Stimulated activated naive B cell treated with anti-CD40 and anti-IgM and Interleukin-4, amounts not matched to agents 10 μg/mL and 1 μg/mL and 100 μg/mL, for 72 hours (primary cell): ENCODE results near the gene DPEP2.

Experiments
- ATAC-seq, 2 donors: fragments of 150-1000 bp; cut with Tn5 transposase; replicated peaks; 2 replicates each; pipeline ENCODE4 v1.10.0; 2021; ENCODE audit warnings: moderate library complexity in 1 of 2
- DNase-seq: peaks from one replicate; pipeline ENCODE4 v3.0.0; 2021
- H3K27ac Mint-ChIP-seq: one replicate; pipeline ENCODE4 v1.8.0; 2022; ENCODE audit warnings: mild to moderate bottlenecking, mixed read lengths
- H3K27me3 Mint-ChIP-seq, 2 donors: one replicate each; pipeline ENCODE4 v1.8.0; 2022; ENCODE audit warnings: mixed read lengths in 2 of 2
- H3K36me3 Mint-ChIP-seq, 2 donors: one replicate each; pipeline ENCODE4 v1.8.0; 2022; ENCODE audit warnings: mixed read lengths in 2 of 2, mild to moderate bottlenecking in 1 of 2
- H3K4me1 Mint-ChIP-seq, 2 donors: one replicate each; pipeline ENCODE4 v1.8.0; 2022; ENCODE audit warnings: mixed read lengths in 2 of 2, mild to moderate bottlenecking in 1 of 2
- H3K4me3 Mint-ChIP-seq, 2 donors: one replicate each; pipeline ENCODE4 v1.8.0; 2022; ENCODE audit warnings: mild to moderate bottlenecking in 2 of 2, mixed read lengths in 2 of 2, moderate library complexity in 1 of 2
- H3K9me3 Mint-ChIP-seq, 2 donors: one replicate each; pipeline ENCODE4 v1.8.0; 2022; ENCODE audit warnings: mixed read lengths in 2 of 2, mild to moderate bottlenecking in 1 of 2

Gene DPEP2

DNA sequence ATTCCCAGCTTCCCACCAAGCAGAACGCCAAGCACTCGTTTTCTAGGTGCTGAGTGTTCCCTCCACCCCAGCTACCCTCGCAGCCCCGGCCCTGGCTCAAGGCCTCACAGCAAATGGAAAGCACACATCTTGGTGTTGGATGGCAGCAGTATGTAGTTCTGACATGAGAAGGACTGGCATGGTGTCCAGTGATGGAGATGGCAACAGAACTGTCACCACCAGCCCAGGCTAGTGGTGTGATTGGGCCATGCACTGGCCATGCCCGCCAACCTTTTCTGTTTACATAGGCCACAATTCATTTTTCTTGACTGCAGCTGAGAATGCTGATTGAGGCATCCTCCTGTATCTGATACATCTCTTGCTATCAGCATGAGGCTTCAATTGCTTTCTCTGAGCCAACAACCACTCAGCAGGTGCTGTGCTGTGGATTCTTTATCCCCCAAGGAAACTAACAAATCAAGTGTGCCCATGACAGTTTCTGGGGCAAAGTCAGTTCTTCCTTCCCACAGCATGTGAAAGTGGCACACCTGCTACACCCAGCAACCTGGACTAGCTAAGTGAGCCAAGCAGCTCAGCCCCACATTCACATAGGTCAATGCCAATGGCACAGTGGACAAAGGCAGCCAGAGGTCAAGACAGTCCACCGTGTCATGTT, 34.7 kb downstream of the DPEP2 start:
- no peaks in the 10 kb centered on the region for H3K27me3 Mint-ChIP-seq
- H3K27ac Mint-ChIP-seq, result no peak overlapping the region
- no peak for ATAC-seq
- H3K4me3 Mint-ChIP-seq, result no peak overlapping the region
- peaks cover 30 to 50% of the 10 kb centered on the region in 2 donors for H3K4me1 Mint-ChIP-seq
- H3K36me3 Mint-ChIP-seq, result peaks cover 30 to 47% of the 10 kb centered on the region in 2 donors
- DNase-seq, result no peak
- no peaks in the 10 kb centered on the region for H3K9me3 Mint-ChIP-seq

DNA sequence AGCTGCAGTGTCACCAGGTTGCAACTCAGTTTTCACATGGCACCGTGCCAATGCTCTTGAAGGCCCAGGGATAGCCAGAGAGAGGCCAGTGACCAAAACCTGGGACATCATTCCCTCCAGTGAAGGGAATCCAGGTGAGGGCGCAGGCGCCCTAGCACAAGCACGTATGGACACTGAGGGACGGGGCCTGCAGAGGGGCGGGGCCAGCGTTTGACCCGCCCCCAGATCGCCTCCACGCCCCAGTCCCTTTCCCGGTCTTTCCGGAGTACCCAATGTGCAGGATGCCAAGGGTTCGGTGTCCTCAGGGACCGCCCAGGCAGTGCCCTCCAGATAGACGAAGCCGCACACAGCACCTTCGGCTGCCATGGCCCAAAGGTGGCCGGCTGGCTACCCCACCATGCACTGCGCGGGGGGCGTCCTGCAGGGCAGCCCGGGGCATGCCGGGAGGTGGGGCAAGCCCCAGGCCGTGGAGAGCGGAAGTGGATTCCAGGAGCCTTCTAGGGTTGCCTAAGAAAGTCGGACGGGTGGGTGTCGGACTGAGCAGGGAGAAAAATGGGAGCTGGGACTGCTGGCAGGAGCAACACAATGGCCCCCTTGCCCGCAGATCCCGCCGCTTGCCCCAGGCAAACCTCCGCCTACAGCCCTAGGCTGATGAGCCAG, 35.5 kb downstream of the DPEP2 start:
- H3K27me3 Mint-ChIP-seq, result no peaks in the 10 kb centered on the region
- ATAC-seq (no peak), DNase-seq (no peak)
- H3K4me1 Mint-ChIP-seq, result peaks cover 27 to 43% of the 10 kb centered on the region in 2 donors
- H3K36me3 Mint-ChIP-seq, result peaks cover 33 to 47% of the 10 kb centered on the region in 2 donors
- H3K27ac Mint-ChIP-seq, result no peak overlapping the region
- no peaks in the 10 kb centered on the region for H3K9me3 Mint-ChIP-seq
- H3K4me3 Mint-ChIP-seq, result no peak overlapping the region

DNA sequence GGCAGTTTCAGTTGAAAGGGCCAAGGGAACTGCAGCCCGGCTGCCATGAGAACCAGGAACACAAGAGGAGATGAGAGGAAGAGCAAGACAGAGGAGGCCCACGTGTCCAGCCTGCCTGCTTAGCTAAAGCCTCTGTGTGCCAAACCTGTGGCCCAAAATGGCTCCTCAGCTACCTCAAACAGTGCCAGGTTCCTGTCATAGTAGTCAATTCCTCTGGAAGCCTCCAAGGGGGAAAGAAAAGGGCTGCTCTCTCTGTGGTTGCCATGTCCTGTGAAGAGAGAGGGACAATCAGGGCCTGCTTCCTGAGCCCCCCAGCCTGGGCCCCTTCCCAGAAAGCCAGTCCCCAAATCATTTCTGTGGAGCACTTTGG, 36.0 kb downstream of the DPEP2 start:
- no peak overlapping the region for H3K27ac Mint-ChIP-seq
- H3K4me3 Mint-ChIP-seq, result no peak overlapping the region

DNA sequence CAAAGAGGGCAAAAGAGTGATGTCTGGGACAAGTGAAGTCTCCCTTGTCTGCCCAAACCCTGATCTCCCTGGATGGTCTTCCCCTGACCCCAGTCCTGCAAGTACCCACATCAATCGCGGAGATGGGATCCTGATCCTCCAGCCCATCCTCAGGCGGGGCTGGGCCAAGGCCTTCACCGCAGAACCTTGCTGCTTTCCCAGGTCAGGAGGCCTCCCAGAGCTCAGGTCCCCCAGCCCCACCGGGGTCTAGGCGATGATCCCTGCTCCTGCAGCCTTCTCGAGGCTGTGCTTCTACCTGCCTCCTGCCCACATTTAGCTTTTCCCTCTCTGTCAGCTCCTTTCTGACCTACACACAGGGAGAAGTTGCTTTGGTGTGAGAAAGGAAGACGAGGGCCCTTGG, 37.1 kb downstream of the DPEP2 start:
- no peak overlapping the region for H3K4me3 Mint-ChIP-seq
- no peaks in the 10 kb centered on the region for H3K27me3 Mint-ChIP-seq

More for the DNA sequence above, 36.0 kb downstream of the DPEP2 start:
- DNase-seq, result no peak
- no peaks in the 10 kb centered on the region for H3K27me3 Mint-ChIP-seq
- peaks cover 38 to 51% of the 10 kb centered on the region in 2 donors for H3K36me3 Mint-ChIP-seq
- no peaks in the 10 kb centered on the region for H3K9me3 Mint-ChIP-seq
- no peak for ATAC-seq
- peaks cover 27 to 43% of the 10 kb centered on the region in 2 donors for H3K4me1 Mint-ChIP-seq

DNA sequence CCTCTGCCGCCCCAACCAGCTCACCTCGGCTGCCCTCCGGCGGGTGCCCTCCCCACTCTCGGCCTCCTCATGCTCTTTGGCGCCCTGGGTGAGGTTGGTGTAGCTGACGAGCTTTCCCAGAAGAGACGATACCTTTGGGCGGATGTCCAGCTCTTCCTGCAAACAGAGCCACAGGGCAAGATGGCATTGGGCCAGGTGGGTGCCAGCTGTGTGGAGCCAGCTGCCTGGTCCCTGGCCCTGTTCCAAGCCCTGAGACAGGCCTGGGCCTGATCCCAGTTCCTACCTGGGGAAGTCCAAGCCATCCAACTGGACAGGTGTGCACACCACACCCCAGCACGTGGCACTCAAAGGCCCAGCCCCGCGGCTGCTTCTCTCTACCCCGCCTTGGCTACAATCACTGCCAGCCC, 37.7 kb downstream of the DPEP2 start:
- H3K27ac Mint-ChIP-seq, result no peak overlapping the region
- H3K27me3 Mint-ChIP-seq, result no peaks in the 10 kb centered on the region
- DNase-seq (no peak), ATAC-seq (no peak)
- H3K4me3 Mint-ChIP-seq, result no peak overlapping the region
- peaks cover 44 to 57% of the 10 kb centered on the region in 2 donors for H3K36me3 Mint-ChIP-seq
- no peaks in the 10 kb centered on the region for H3K9me3 Mint-ChIP-seq
- peaks cover 17 to 29% of the 10 kb centered on the region in 2 donors for H3K4me1 Mint-ChIP-seq

More for the DNA sequence above, 37.1 kb downstream of the DPEP2 start:
- DNase-seq, result no peak
- Mint-ChIP-seq H3K4me1 (peaks cover 22 to 34% of the 10 kb centered on the region in 2 donors), H3K9me3 (no peaks in the 10 kb centered on the region), H3K36me3 (peaks cover 44 to 58% of the 10 kb centered on the region in 2 donors), H3K27ac (no peak overlapping the region)
- ATAC-seq, result no peak

DNA sequence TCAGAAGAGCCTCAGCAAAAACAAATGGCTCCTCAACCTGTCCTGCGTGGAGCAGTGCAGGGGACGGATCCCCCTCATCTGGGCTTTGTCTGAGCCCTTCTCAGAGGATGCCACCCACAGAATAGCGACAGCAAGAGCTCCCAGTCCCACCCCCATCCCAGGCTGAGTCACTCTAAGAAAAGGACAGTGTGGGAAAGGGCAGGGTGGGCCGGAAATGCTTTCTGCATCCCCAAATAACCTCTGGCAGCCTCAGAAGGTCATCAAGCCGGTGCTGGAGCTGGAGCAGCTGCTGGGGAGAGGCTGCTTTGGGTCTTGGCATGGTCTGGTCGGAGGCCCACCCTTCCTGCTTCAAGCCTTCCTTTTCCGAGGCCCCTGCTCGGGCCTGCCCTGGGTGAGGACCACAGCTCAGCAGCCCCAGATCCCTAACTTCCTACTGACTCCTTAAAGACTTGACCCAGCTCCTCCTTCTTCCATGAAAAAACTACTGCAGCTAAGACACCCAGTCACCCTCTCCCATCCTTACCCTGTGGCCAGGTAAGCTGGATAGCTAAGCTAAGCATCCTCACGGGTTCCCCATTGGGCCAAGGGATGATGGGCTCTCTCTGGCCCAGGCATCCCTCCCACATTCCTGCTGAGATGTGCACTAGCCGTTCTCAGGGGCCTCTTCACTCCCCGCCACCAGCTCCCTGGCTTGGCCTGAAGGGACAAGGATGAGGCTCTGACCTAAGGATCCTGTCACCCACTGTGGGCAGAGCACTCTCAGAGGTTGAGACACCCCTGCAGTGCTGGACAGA, 39.6 kb downstream of the DPEP2 start:
- no peaks in the 10 kb centered on the region for H3K27me3 Mint-ChIP-seq
- DNase-seq (no peak), ATAC-seq (no peak)
- no peaks in the 10 kb centered on the region for H3K9me3 Mint-ChIP-seq
- H3K4me3 Mint-ChIP-seq, result no peak overlapping the region
- peaks cover 2 to 13% of the 10 kb centered on the region in 2 donors for H3K4me1 Mint-ChIP-seq
- peaks cover 42 to 56% of the 10 kb centered on the region in 2 donors for H3K36me3 Mint-ChIP-seq
- no peak overlapping the region for H3K27ac Mint-ChIP-seq

DNA sequence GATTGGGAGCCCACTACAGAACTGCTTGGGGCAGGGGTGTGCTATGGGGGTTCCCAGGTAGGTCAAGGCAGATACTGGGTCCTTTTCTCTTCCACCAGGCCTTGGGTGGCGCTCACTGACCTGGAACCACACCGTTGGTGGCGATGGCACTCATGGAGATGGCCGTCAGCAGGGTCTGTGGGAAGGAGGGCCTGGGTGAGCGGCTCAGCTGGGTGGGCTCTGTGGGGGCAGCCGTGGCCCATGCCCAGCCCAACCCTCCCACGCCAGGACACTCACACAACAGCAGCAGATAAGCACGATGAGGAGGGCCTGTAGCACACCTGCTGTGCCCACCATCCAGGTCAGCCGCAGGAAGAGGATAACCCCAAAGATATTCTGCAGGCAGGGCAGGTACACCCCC, 41.7 kb downstream of the DPEP2 start:
- Mint-ChIP-seq H3K4me3 (no peak overlapping the region), H3K27me3 (no peaks in the 10 kb centered on the region), H3K9me3 (no peaks in the 10 kb centered on the region), H3K27ac (no peak overlapping the region), H3K36me3 (peaks cover 46 to 60% of the 10 kb centered on the region in 2 donors), H3K4me1 (peaks cover 0 to 7% of the 10 kb centered on the region in 2 donors)
- no peak for ATAC-seq
- DNase-seq, result no peak

DNA sequence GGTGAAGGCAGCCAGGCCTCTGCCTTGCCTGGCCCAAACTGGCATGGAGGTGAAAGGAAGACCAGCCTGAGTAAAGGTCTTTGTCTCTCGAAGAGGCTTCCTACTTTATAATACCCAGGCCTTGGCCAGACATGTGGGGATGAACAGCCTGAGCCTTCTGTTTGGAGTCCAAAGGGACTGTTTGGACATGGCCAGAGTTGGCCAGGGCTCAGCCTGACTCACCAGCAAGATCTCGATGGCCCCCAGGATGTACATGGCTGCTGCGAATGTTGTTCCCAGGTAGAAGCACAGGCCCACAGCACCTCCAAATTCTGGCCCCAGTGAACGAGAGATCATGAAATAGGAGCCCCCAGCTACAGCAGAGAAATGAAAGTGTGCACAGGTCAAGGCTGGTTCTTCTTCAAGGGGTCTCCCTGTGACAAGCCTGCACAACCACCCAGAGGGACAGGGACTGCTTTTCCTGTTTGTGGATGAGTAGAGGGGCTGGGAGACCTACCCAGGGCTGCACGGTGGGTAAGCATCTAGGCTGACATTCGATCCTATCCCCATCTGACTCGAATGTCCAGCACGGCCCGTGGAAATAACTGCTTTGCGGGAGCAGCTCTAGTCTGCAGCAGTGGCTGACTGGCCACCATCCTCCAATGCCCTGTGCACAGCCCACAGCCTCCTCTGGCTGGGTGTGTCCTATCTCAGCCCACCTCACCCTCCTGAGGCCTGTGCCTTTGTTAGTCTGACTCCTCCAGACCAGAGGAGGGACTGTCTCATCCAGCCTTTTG, 44.7 kb downstream of the DPEP2 start:
- H3K36me3 Mint-ChIP-seq, result peaks cover 42 to 45% of the 10 kb centered on the region in 2 donors
- DNase-seq (no peak), ATAC-seq (no peak)
- H3K4me1 Mint-ChIP-seq, result peaks cover 0 to under 1% of the 10 kb centered on the region in 2 donors
- no peaks in the 10 kb centered on the region for H3K9me3 Mint-ChIP-seq
- no peak overlapping the region for H3K27ac Mint-ChIP-seq
- H3K4me3 Mint-ChIP-seq, result no peak overlapping the region
- no peaks in the 10 kb centered on the region for H3K27me3 Mint-ChIP-seq

DNA sequence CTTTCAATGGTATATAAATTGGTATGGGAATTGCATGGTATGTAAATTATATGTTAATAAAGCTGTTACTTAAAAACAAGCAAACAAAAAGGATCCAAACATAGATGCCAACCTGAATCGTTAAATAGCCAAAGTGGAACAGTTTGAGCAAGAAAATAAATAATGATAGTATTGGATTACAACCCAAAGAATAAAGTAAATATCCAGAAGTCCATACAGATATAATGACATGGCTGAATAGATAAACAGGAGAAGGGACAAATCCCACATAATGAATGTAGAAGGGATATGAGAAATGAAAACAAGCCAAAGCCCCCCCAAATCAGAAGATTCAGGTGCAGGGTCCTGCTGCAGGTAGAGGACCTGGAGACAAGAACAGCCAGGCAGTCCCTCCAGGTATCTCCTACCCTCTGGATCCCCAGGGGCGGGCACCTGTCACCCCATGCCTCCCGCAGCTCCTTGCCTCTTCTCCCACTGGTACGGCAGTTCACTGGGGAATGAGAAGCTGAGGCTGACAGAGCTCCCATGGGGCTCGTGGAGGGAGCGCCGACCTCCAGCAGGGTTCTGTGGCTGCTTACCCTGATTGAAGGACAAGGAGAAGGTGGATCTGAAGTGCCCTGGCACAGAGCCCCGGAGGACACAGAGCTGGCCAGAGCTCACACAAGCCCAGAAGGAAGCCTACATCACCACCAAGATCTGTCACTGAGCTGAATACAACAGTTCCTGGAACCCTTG, 45.5 kb downstream of the DPEP2 start:
- Mint-ChIP-seq H3K4me3 (no peak overlapping the region), H3K4me1 (no peaks in the 10 kb centered on the region), H3K27ac (peak overlapping the region; percentile 65), H3K27me3 (no peaks in the 10 kb centered on the region), H3K36me3 (peaks cover 40 to 45% of the 10 kb centered on the region in 2 donors), H3K9me3 (no peaks in the 10 kb centered on the region)
- DNase-seq (no peak), ATAC-seq (no peak)

DNA sequence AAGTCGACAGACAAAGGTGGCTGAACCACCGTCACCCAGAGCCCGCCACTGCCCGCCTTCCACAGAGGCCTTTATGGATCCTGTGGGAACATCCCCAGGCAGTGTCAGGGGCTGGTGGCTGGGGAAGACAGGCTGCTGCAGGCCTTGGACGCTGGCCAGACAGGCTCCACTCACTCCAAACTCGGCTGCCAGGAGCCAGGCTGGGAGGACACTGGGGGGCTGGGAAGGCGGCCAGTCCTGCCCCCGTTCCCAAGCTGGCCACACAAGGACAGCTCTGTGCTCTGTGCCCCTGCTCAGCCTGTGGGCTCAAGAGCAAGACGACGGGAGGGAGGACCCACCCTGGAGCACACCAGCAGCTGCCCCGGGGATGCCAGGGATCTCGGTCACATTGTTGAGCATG, 47.8 kb downstream of the DPEP2 start:
- peak overlapping the region; percentile 59 for H3K27ac Mint-ChIP-seq
- DNase-seq, result no peak
- no peaks in the 10 kb centered on the region for H3K27me3 Mint-ChIP-seq
- no peaks in the 10 kb centered on the region for H3K9me3 Mint-ChIP-seq
- H3K4me1 Mint-ChIP-seq, result no peaks in the 10 kb centered on the region
- peaks cover 35 to 46% of the 10 kb centered on the region in 2 donors for H3K36me3 Mint-ChIP-seq
- H3K4me3 Mint-ChIP-seq, result no peak overlapping the region
- ATAC-seq, result no peak

DNA sequence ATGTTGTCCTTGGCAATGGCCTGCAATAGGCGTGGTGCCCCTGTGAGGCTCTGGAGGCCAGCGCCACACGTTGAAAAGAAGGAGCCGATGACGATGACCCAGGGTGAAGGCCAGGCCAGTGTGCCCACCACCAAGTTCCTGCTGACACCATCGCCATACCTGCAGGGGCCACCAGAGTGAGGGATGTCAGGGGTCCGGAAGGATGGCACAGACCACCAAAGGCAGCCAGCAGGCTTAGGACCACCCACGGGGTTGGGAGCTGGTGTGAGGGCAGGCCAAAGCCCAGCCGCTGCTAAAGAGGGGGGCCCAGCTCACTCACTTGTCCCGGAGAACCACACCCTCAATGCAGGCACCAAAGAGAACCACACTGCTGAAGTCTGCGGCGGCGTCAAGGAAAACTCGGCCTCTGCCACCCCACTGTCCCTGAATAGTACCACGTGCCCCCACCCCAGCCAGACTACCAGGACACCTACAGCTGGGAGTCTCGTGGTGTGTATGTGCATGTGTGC, 48.9 kb downstream of the DPEP2 start:
- no peaks in the 10 kb centered on the region for H3K27me3 Mint-ChIP-seq
- DNase-seq (no peak), ATAC-seq (no peak)
- peak overlapping the region; percentile 76 for H3K27ac Mint-ChIP-seq
- no peaks in the 10 kb centered on the region for H3K4me1 Mint-ChIP-seq
- peaks cover 41 to 55% of the 10 kb centered on the region in 2 donors for H3K36me3 Mint-ChIP-seq
- no peaks in the 10 kb centered on the region for H3K9me3 Mint-ChIP-seq
- no peak overlapping the region for H3K4me3 Mint-ChIP-seq

DNA sequence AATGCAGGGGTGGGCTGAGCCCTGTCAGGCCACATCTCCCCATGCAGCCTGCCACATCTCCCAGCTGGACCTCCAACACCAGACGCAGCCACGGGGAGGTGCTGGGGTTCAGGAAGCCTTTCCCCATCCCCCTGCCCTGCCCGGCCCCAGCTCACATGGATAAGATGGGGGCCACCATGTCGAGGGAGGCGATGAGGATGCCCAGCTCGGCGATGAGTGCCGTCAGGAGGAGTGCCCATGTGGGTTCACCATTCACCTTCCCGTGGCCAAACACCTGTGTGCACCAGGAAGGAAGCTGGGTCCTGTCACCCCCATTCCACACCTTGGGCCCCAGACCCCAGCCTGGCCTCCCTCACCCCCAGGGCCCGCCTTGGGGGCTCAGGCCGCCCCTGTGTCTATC, 49.6 kb downstream of the DPEP2 start:
- Mint-ChIP-seq H3K4me3 (no peak overlapping the region), H3K4me1 (no peaks in the 10 kb centered on the region), H3K27me3 (no peaks in the 10 kb centered on the region), H3K36me3 (peaks cover 42 to 49% of the 10 kb centered on the region in 2 donors), H3K9me3 (no peaks in the 10 kb centered on the region), H3K27ac (no peak overlapping the region)
- no peak for DNase-seq
- no peak for ATAC-seq

DNA sequence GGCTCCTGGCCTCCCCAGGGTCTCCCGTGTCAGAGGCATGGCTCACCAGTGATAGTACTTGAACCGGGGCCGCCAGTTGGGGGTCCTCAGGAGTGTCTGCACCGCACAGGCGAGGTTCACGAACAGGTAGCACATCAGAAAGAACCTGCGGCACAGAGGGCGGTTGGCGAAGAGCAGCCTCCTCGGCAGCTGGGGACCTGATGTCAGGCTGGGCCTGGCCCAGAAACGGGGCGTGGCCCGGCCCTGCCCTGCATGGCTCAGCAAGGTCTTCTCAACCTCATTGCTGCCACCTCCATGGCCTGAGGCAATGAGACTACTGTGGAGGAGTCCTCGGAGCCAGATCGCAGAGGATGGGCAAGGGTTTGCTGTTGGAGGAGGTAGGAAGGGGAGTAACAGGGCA, 51.3 kb downstream of the DPEP2 start:
- Mint-ChIP-seq H3K27me3 (no peaks in the 10 kb centered on the region), H3K36me3 (peaks cover 42 to 43% of the 10 kb centered on the region in 2 donors), H3K27ac (peak overlapping the region; percentile 75), H3K9me3 (no peaks in the 10 kb centered on the region), H3K4me3 (peak overlapping the region in 1 of 2 donors; percentile 8), H3K4me1 (peaks cover 0 to 9% of the 10 kb centered on the region in 2 donors)
- ATAC-seq, result no peak
- no peak for DNase-seq
